Caki2 (cell line): Measurements from ENCODE around the gene ANKMY2. TPM values are rescaled to one million over a fixed set of nuclear protein-coding genes. Genes with fewer than 3 reads are reported as not detected.

Experiments
- DNase-seq: peaks from one replicate; pipeline ENCODE4 v3.0.0-alpha.2; 2015; ENCODE audit warnings: low read depth
- in situ Hi-C: cut with HindIII; loops from 2 replicates; pipeline ENCODE4 v1.10.0; 2016; ENCODE audit warnings: low sequenced_read_pairs, low pct_unique_long_range_greater_than_20kb, mixed read lengths
- total RNA-seq: library from RNA; depleted of rRNA; stranded (reverse); fragments of >200 nt; shearing (Covaris generic); gene quantifications from 2 replicates; pipeline ENCODE4 v1.2.3, GENCODE V29; 2014; ENCODE audit warnings: low replicate concordance; rRNA removed

ANKMY2 gene
- total RNA-seq, 1 experiment from 2014 or later: 35.9 TPM

DNA sequence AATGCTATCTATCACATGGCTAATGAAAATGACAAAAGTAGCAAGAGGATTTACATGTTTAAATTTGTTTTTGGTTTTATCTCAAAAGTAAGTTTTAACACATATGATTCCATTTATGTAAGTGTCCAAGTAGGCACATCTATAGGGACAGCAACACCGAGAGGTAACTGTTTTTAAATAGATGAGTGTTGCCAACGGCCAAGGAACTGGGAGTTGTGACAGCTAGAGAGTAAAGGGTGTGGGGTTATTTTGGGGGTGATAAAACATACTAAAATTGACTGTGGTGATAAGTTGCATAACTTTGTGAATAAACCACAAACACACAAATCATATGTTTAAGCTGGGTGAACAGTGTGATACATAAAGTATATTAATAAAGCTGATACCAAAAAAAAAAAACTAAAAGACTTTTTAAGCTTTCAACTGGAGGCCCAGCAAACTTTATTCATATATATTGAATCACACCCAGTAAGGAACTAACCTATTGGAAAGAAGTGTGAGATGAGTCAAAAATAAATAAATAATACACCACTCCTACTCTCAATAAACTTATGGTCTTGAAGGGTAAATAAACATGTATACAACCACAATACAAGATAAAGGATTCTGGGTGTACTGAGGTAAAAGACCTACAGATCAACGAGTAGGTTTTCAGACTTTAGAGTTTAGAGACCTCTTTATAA lies 85.9 kb downstream of the ANKMY2 start:
- in situ Hi-C loops: no loop called here
- no peak for DNase-seq

DNA sequence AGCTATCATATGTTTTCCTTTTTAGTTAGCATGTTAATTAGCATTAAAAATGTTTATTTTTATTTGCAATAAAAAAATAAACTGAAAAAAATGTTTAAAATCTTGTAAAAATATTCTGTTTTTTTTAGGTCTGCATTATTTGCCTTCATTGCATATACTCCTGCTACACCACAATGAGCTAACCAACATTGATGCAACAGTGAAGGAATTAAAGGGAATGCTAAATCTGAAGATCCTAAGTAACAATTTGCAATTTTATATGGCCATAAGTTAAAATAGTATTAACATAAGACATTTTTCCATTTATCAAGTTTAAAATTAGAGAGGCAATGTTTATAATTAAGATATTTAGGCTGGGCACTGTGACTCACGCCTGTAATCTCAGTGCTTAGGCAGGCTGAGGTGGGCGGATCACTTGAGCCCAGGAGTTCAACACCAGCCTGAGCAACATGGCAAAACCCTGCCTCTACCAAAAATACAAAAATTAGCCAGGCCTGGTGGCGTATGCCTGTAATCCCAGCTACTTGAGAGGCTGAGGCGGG lies 86.7 kb downstream of the ANKMY2 start:
- in situ Hi-C loops: no loop called here
- no peak for DNase-seq

DNA sequence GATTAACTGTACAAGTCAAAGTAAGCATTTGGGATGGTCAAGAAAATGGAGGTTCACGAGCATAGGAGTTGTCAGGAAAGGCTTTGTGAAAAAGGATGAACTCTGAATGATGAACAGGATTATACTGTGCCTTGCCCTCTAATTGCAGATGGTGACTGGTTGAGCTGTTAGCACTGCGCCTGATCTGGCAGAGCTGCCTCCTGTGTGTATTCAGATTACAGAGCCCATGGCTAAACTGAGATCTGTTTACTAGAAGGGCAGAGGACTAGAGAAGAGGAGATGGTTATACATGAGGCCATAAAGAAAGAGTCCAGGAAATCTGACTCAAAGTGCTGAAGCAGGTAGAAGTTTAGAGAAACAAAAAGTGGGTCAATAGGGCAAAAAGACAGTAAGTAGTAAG lies 89.2 kb downstream of the ANKMY2 start:
- DNase-seq: no peak
- in situ Hi-C loops: no loop called here

DNA sequence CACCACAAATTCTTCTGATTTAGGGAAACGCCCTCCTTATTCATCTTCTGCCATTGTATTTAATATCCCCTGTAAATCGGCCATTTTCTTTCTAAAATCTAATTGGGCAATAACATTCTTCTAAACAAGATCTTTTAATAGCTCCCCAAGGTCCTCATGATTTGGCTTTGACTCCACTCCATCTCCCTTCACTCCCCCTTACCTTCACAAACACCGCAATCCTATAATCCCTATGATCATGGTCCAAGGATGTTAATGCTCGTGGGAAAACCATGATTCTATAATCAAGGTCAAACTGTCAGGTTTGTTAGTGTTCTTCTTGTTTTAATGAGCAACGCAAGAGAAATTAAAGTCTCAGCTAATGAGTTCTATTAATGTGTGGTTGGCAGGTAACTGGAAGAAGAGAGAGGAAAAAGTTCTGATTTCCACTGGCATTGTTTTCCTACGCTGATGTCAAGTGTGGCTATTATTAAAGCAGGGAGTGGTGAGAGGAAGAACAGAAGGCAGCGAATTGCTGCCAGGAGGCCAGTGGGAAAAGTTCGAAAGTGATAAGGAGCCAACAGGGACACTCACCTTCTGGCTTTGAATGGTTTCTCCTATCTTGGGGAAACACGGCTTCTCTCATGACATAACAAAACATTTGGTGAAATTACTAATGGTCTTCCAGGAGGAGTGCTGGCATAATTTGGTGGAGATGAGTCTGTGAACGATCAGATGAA lies 90.9 kb downstream of the ANKMY2 start:
- no peak for DNase-seq
- in situ Hi-C loops: no loop called here

DNA sequence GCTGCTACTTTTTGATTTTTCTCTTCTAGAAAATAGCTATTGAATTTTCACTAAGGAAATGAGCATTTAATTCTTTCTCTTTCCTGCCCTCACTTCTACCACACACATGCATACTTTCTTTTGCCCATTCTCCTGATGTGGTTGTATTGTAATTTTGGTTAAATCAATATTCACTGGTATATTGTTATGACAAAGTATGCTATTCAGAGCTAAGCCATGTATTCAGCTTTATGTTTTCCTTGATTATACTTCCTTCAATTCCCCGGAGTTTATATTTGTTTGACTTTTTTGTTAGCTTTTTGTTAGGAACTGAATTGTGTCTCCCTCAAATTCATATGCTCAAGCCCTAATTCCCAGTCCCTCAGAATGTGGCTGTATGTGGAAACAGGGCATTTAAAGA lies 94.9 kb downstream of the ANKMY2 start:
- in situ Hi-C loops: no loop called here

More for the DNA sequence above, 94.9 kb downstream of the ANKMY2 start:
- DNase-seq: no peak

Other genes starting within 250 kb of the ANKMY2 start
- 1.2 and 2.0 TPM in 2 replicates for gene CRPPA, start 224.2 kb downstream of the ANKMY2 start, total RNA-seq
- 0.26 TPM in 1 of 2 replicates, not detected in the other for gene SOSTDC1, start 180.0 kb downstream of the ANKMY2 start, total RNA-seq
- gene LRRC72, start 118.9 kb downstream of the ANKMY2 start, total RNA-seq: not detected in 2 replicates
- 69.3 and 79.7 TPM in 2 replicates for gene BZW2, start 427 bp upstream of the ANKMY2 start, total RNA-seq
- 47.5 and 57.1 TPM in 2 replicates for gene TSPAN13, start 108.0 kb upstream of the ANKMY2 start, total RNA-seq
- gene AGR2, start 159.2 kb upstream of the ANKMY2 start, total RNA-seq: 3.5 and 10.0 TPM in 2 replicates
- not detected in 2 replicates for gene AGR3, start 236.2 kb upstream of the ANKMY2 start, total RNA-seq